Panc1 (cell line): ENCODE results near the gene AAMP. TPM values are rescaled to one million over a fixed set of nuclear protein-coding genes. Genes with fewer than 3 reads are reported as not detected.

Source experiments
- ATAC-seq: fragments of 200-7000 bp; cut with Tn5 transposase; 2 replicates; pipeline ENCODE4 v1.9.1; 2020; ENCODE audit warnings: mild to moderate bottlenecking, moderate library complexity
- BruUV-seq: library from RNA; stranded (reverse); fragments of 400-500 nt; replicated peaks from 2 replicates; lab custom pipeline; 2021; lab: Mats Ljungman, UMichigan
- CTCF ChIA-PET: fragments of 300-600 bp; sonication (Branson Sonifier 250); formaldehyde crosslinking; loops from one replicate; lab custom pipeline; 2022; ENCODE audit warnings: antibody characterized with exemption; lab: Charles Lee
- POLR2A ChIA-PET: fragments of 300-600 bp; sonication (Branson Sonifier 250); formaldehyde crosslinking; loops from one replicate; lab custom pipeline; 2022; ENCODE audit warnings: antibody characterized with exemption; lab: Charles Lee
- DNase-seq: peaks from one replicate; pipeline ENCODE4 v3.0.0-alpha.2; 2010; ENCODE audit warnings: low read depth, low spot score
- H3K27ac ChIP-seq: 2 replicates; pipeline ENCODE4 v1.5.1; 2011; ENCODE audit warnings: mild to moderate bottlenecking, low read length, inconsistent platforms
- H3K27me3 ChIP-seq: fragments of 200-500 bp; sonication (Bioruptor generic); 2 replicates; pipeline ENCODE4 v1.6.0; 2014; ENCODE audit warnings: low read length, inconsistent platforms; ENCODE audit not compliant: control insufficient read depth, insufficient read depth
- H3K36me3 ChIP-seq: fragments of 200-500 bp; sonication (Bioruptor generic); 2 replicates; pipeline ENCODE4 v1.5.1; 2014; ENCODE audit warnings: inconsistent platforms, mild to moderate bottlenecking, low read length, moderate library complexity; ENCODE audit not compliant: control insufficient read depth, insufficient read depth
- H3K4me1 ChIP-seq: 2 replicates; pipeline ENCODE4 v1.5.1; 2011; ENCODE audit warnings: inconsistent platforms, mild to moderate bottlenecking, low read length, moderate library complexity; ENCODE audit not compliant: control insufficient read depth, insufficient read depth
- H3K4me3 ChIP-seq, 2 experiments: 2 replicates each; pipeline ENCODE4 v1.5.1; 2011 to 2012; ENCODE audit warnings: low read depth in 2 of 2, low read length in 2 of 2, mild to moderate bottlenecking in 2 of 2, inconsistent platforms in 1 of 2, moderate library complexity in 1 of 2
- H3K9me3 ChIP-seq: fragments of 200-500 bp; sonication (Bioruptor generic); 2 replicates; pipeline ENCODE4 v1.5.1; 2014; ENCODE audit warnings: low read depth, mild to moderate bottlenecking, inconsistent platforms, low read length, moderate library complexity; ENCODE audit not compliant: control insufficient read depth, insufficient read depth
- POLR2AphosphoS5 ChIP-seq: IDR thresholded peaks from 2 replicates; pipeline ENCODE4 v1.6.1; 2012; ENCODE audit warnings: mild to moderate bottlenecking, low read depth, low read length, moderate library complexity
- REST ChIP-seq, 2 experiments: IDR thresholded peaks; 2 replicates each; pipeline ENCODE4 v1.6.1; 2011 to 2012; ENCODE audit warnings: low read depth in 2 of 2, control low read depth in 1 of 2, low read length in 1 of 2, mild to moderate bottlenecking in 1 of 2, moderate library complexity in 1 of 2; ENCODE audit not compliant: insufficient read depth in 1 of 2
- SIN3A ChIP-seq: IDR thresholded peaks from 2 replicates; pipeline ENCODE4 v1.6.1; 2012; ENCODE audit warnings: low read depth, mild to moderate bottlenecking, low read length, moderate library complexity, borderline replicate concordance; ENCODE audit not compliant: insufficient read depth
- TCF7L2 ChIP-seq: IDR thresholded peaks from 2 replicates; pipeline ENCODE4 v1.6.1; 2011; ENCODE audit warnings: mild to moderate bottlenecking, low read depth, low read length, inconsistent platforms
- in situ Hi-C: cut with HindIII; loops from 2 replicates; pipeline ENCODE4 v1.10.0; 2016; ENCODE audit warnings: low sequenced_read_pairs, low pct_unique_long_range_greater_than_20kb
- intact Hi-C: fragments of 100-400 bp; cut with micrococcal nuclease; formaldehyde crosslinking; loops from one replicate; pipeline ENCODE4 v1.10.0; 2022; ENCODE audit not compliant: unreplicated experiment
- total RNA-seq: library from RNA; stranded (reverse); gene quantifications from one replicate; pipeline ENCODE4 v1.2.1, GENCODE V29; 2021; ENCODE audit not compliant: unreplicated experiment
- TF ChIP-seq, protein P1 (sequence below): fragments of 450-650 bp; IDR thresholded peaks from 2 replicates; pipeline ENCODE4 v1.5.1; 2017; ENCODE audit warnings: mild to moderate bottlenecking

The AAMP gene
- total RNA-seq, 1 experiment from 2014 or later: 103 TPM

DNA sequence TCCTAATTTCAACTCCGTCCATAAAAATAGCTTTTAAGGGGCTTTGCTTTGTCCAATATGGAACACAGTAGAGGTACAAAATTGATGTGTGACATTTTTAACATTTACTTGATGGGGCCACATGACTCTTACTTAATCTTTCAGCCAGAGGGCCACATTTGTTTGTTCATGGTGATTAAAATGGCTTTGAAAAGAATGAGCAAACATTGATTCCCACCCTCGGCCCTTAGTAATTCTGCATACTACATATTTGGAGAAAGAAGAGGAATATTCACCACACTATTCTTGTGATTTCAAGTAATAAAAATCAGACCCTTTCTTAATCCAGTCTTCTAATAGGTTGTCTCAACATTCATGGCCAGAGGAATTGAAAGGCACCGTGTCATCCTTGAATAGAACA is 35.4 kb downstream of the AAMP start:
- H3K27ac ChIP-seq: no peak overlapping the region
- BruUV-seq: no TSS peak
- POLR2A ChIA-PET: no interaction called here

GRCh38 chr2:218233543-218233942 is 36.4 kb downstream of the AAMP start:
- intact Hi-C loops (no loop called here), in situ Hi-C loops (no loop called here)
- Histone ChIP-seq H3K4me1 (no peaks in the 10 kb centered on the region), H3K36me3 (peaks cover 30% of the 10 kb centered on the region), H3K9me3 (no peaks in the 10 kb centered on the region), H3K27me3 (no peaks in the 10 kb centered on the region), H3K27ac (no peak overlapping the region), H3K4me3 (no peak overlapping the region)
- BruUV-seq: no TSS peak
- DNase-seq (no peak), ATAC-seq (no peak)
- POLR2A ChIA-PET: no interaction called here
- no peak for TF ChIP-seq POLR2AphosphoS5
- TF ChIP-seq SIN3A: no peak
- TF ChIP-seq, protein P1, sequence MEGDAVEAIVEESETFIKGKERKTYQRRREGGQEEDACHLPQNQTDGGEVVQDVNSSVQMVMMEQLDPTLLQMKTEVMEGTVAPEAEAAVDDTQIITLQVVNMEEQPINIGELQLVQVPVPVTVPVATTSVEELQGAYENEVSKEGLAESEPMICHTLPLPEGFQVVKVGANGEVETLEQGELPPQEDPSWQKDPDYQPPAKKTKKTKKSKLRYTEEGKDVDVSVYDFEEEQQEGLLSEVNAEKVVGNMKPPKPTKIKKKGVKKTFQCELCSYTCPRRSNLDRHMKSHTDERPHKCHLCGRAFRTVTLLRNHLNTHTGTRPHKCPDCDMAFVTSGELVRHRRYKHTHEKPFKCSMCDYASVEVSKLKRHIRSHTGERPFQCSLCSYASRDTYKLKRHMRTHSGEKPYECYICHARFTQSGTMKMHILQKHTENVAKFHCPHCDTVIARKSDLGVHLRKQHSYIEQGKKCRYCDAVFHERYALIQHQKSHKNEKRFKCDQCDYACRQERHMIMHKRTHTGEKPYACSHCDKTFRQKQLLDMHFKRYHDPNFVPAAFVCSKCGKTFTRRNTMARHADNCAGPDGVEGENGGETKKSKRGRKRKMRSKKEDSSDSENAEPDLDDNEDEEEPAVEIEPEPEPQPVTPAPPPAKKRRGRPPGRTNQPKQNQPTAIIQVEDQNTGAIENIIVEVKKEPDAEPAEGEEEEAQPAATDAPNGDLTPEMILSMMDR: no peak
- no peak for TF ChIP-seq TCF7L2
- TF ChIP-seq REST (IDR thresholded peaks at IDR 0.05; ENCODE audit: insufficient read depth in 1 of 2, low read depth in 2 of 2, low read length in 1 of 2): no peak
- CTCF ChIA-PET: interaction anchor here (0.7 kb wide), 1 partner anchor 47 kb away, joined by 3 read pairs; no protein-coding TSS in a partner anchor

More for the DNA sequence above, 35.4 kb downstream of the AAMP start:
- no peak for TF ChIP-seq POLR2AphosphoS5
- TF ChIP-seq SIN3A: no peak
- no peak for TF ChIP-seq TCF7L2
- no peak for TF ChIP-seq REST (IDR thresholded peaks at IDR 0.05; ENCODE audit: insufficient read depth in 1 of 2, low read depth in 2 of 2, low read length in 1 of 2)
- TF ChIP-seq, protein P1: no peak
- Histone ChIP-seq H3K36me3 (peaks cover 25% of the 10 kb centered on the region), H3K4me1 (no peaks in the 10 kb centered on the region), H3K9me3 (no peaks in the 10 kb centered on the region), H3K4me3 (no peak overlapping the region), H3K27me3 (no peaks in the 10 kb centered on the region)
- in situ Hi-C loops (no loop called here), intact Hi-C loops (no loop called here)
- no peak for DNase-seq
- no peak for ATAC-seq
- CTCF ChIA-PET: no interaction called here
